HepG2 (cell line): ENCODE results near the gene PSMC3IP. TPM values are rescaled to one million over a fixed set of nuclear protein-coding genes. Genes with fewer than 3 reads are reported as not detected.

Experiments used
- ATF5 ChIP-seq: sonication (generic); formaldehyde crosslinking; IDR thresholded peaks from 2 replicates; pipeline ENCODE4 v1.4.0; 2020; ENCODE audit warnings: mild to moderate bottlenecking, low read depth, missing genetic modification reagents
- BRD4 ChIP-seq: sonication (generic); formaldehyde crosslinking; IDR thresholded peaks from 2 replicates; pipeline ENCODE4 v1.4.0; 2020; ENCODE audit warnings: missing genetic modification reagents
- FOXC1 ChIP-seq: sonication (generic); formaldehyde crosslinking; IDR thresholded peaks from 2 replicates; pipeline ENCODE4 v1.8.0; 2022; ENCODE audit warnings: mild to moderate bottlenecking, missing genetic modification reagents, borderline replicate concordance
- FOXM1 ChIP-seq: sonication (generic); formaldehyde crosslinking; IDR thresholded peaks from 2 replicates; pipeline ENCODE4 v1.5.0; 2020; ENCODE audit warnings: missing genetic modification reagents
- GABPA ChIP-seq, 2 experiments: IDR thresholded peaks; 2 replicates each; pipeline ENCODE4 v1.6.1; 2011 to 2016; ENCODE audit warnings: low read depth in 2 of 2, low read length in 1 of 2, missing biosample characterization in 1 of 2, missing genetic modification characterization in 1 of 2
- GPBP1L1 ChIP-seq: sonication (generic); formaldehyde crosslinking; IDR thresholded peaks from 2 replicates; pipeline ENCODE4 v1.5.0; 2020; ENCODE audit warnings: mild to moderate bottlenecking, missing genetic modification reagents
- HIVEP1 ChIP-seq: sonication (generic); formaldehyde crosslinking; IDR thresholded peaks from 2 replicates; pipeline ENCODE4 v1.4.0; 2020; ENCODE audit warnings: mild to moderate bottlenecking, missing genetic modification reagents
- KLF16 ChIP-seq, 2 experiments: sonication (generic) in 1 of 2; formaldehyde crosslinking in 1 of 2; IDR thresholded peaks; 2 replicates each; pipeline versions ENCODE4 v1.6.1 to v1.8.0; 2016 to 2023; ENCODE audit warnings: missing genetic modification reagents in 2 of 2, missing compliant biosample characterization in 1 of 2
- MYNN ChIP-seq: sonication (generic); formaldehyde crosslinking; IDR thresholded peaks from 2 replicates; pipeline ENCODE4 v1.4.0; 2020; ENCODE audit warnings: mild to moderate bottlenecking, low read depth, missing genetic modification reagents
- PHF5A ChIP-seq: IDR thresholded peaks from one replicate; pipeline ENCODE4 v1.6.1; 2018; ENCODE audit warnings: low read depth, missing genetic modification reagents; ENCODE audit not compliant: unreplicated experiment
- RFXAP ChIP-seq: sonication (generic); formaldehyde crosslinking; IDR thresholded peaks from 2 replicates; pipeline ENCODE4 v1.4.0; 2020; ENCODE audit warnings: missing genetic modification reagents, borderline replicate concordance
- RXRB ChIP-seq: IDR thresholded peaks from 2 replicates; pipeline ENCODE4 v1.6.1; 2016; ENCODE audit warnings: borderline replicate concordance, missing genetic modification reagents, missing compliant biosample characterization
- SPEN ChIP-seq: sonication (generic); formaldehyde crosslinking; IDR thresholded peaks from 2 replicates; pipeline ENCODE4 v1.5.1; 2020; ENCODE audit warnings: low read depth, mild to moderate bottlenecking, missing genetic modification reagents
- SYNCRIP ChIP-seq: fragments of 200-400 bp; formaldehyde crosslinking; IDR thresholded peaks from 2 replicates; pipeline ENCODE4 v1.6.1; 2018; ENCODE audit warnings: mild to moderate bottlenecking, low read depth, low read length; ENCODE audit not compliant: insufficient read depth
- TAF1 ChIP-seq: sonication (generic); formaldehyde crosslinking; IDR thresholded peaks from 2 replicates; pipeline ENCODE4 v1.4.0; 2020; ENCODE audit warnings: missing genetic modification reagents
- ZKSCAN8 ChIP-seq: IDR thresholded peaks from 2 replicates; pipeline ENCODE4 v1.6.1; 2016; ENCODE audit warnings: borderline replicate concordance, missing genetic modification reagents, missing compliant biosample characterization
- ZNF18 ChIP-seq: sonication (generic); formaldehyde crosslinking; IDR thresholded peaks from 2 replicates; pipeline ENCODE4 v1.8.0; 2022; ENCODE audit warnings: mild to moderate bottlenecking, missing genetic modification reagents; ENCODE audit not compliant: insufficient replicate concordance
- ZNF333 ChIP-seq: sonication (generic); formaldehyde crosslinking; IDR thresholded peaks from 2 replicates; pipeline ENCODE4 v1.4.0; 2020; ENCODE audit warnings: mild to moderate bottlenecking, missing genetic modification reagents, borderline replicate concordance
- ZNF496 ChIP-seq: sonication (generic); formaldehyde crosslinking; IDR thresholded peaks from 2 replicates; pipeline ENCODE4 v1.8.1; 2023; ENCODE audit warnings: mild to moderate bottlenecking, moderate library complexity, missing genetic modification reagents; ENCODE audit not compliant: insufficient replicate concordance
- ZNF503 ChIP-seq: sonication (generic); formaldehyde crosslinking; IDR thresholded peaks from 2 replicates; pipeline ENCODE4 v1.4.0; 2020; ENCODE audit warnings: missing genetic modification reagents
- ZNF563 ChIP-seq: sonication (generic); formaldehyde crosslinking; IDR thresholded peaks from 2 replicates; pipeline ENCODE4 v1.8.0; 2022; ENCODE audit warnings: mild to moderate bottlenecking, moderate library complexity, missing genetic modification reagents
- ZNF674 ChIP-seq: sonication (generic); formaldehyde crosslinking; IDR thresholded peaks from 2 replicates; pipeline ENCODE4 v1.5.0; 2020; ENCODE audit warnings: low read depth, mild to moderate bottlenecking, missing genetic modification reagents
- ZNF776 ChIP-seq: sonication (generic); formaldehyde crosslinking; IDR thresholded peaks from 2 replicates; pipeline ENCODE4 v1.4.0; 2020; ENCODE audit warnings: mild to moderate bottlenecking, missing genetic modification reagents
- polyA plus RNA-seq, 8 experiments: library from polyadenylated mRNA; depleted of rRNA in 3 of 8; stranded (reverse) in 7 of 8; unstranded in 1 of 8; fragments of >200 nt; fragmentation: Illumina TruSeq in 4 of 8; extraction: Trizol in 4 of 8; gene quantifications; 2 replicates each; pipeline versions ENCODE4 v1.2.1 to v1.2.3, GENCODE V29; 2011 to 2016; ENCODE audit warnings: low read depth in 4 of 8, missing spikeins in 1 of 8, mixed read lengths in 1 of 8; ENCODE audit not compliant: insufficient read depth in 1 of 8
- total RNA-seq, 5 experiments: library from RNA; depleted of rRNA; stranded (reverse); fragments of >200 nt; fragmentation: Illumina TruSeq; extraction: Trizol; gene quantifications; 2 replicates each; pipeline ENCODE4 v1.2.3, GENCODE V29; 2016; ENCODE audit warnings: low read depth in 1 of 5

Gene PSMC3IP
- total and polyA plus RNA-seq, 2 of the 13 experiments (the other 11 are each of a cell fraction or from before 2014, with no cell fraction given): 6.5 to 22.4 TPM

GRCh38 chr17:42541041-42541833 is 36.3 kb downstream of the PSMC3IP start (continued):
- TF ChIP-seq GPBP1L1: no peak
- TF ChIP-seq MYNN (CRISPR knock-in tag): peak; percentile 93
- TF ChIP-seq HIVEP1 (CRISPR knock-in tag): peak; percentile 39; the same call in 1 of the 2 replicates
- TF ChIP-seq GABPA (IDR thresholded peaks at IDR 0.05; ENCODE audit: low read depth, low read length): no peak
- TF ChIP-seq GABPA (CRISPR knock-in tag; IDR thresholded peaks at IDR 0.05; ENCODE audit: low read depth): peak; percentile 74
- no peak for TF ChIP-seq RFXAP (CRISPR knock-in tag)
- no peak for TF ChIP-seq ZNF776 (CRISPR knock-in tag)
- TF ChIP-seq KLF16 (CRISPR knock-in tag; IDR thresholded peaks at IDR 0.05): peak; percentile 39 to 68; a peak in 2 of 4 replicates
- TF ChIP-seq ATF5 (CRISPR knock-in tag): no peak
- TF ChIP-seq ZNF18 (CRISPR knock-in tag): peak; percentile 98
- 0 out of 2 replicates have a peak, but pooled peaks have one; percentile 19 for TF ChIP-seq BRD4 (CRISPR knock-in tag)
- TF ChIP-seq ZNF333: peak; percentile 21; the same call in 1 of the 2 replicates
- TF ChIP-seq ZNF563: peak; percentile 75; the same call in 1 of the 2 replicates
- TF ChIP-seq PHF5A: peak; percentile 77
- no peak for TF ChIP-seq FOXC1 (CRISPR knock-in tag)
- TF ChIP-seq ZKSCAN8 (CRISPR knock-in tag): peak; percentile 72; the same call in 1 of the 2 replicates
- TF ChIP-seq RXRB: peak; percentile 94
- TF ChIP-seq ZNF503 (CRISPR knock-in tag): no peak
- TF ChIP-seq SYNCRIP: no peak
- no peak for TF ChIP-seq ZNF674 (CRISPR knock-in tag)
- peak; percentile 42; the same call in 1 of the 2 replicates for TF ChIP-seq TAF1 (CRISPR knock-in tag)
- TF ChIP-seq SPEN (CRISPR knock-in tag): peak; percentile 85
- TF ChIP-seq ZNF496: no peak
- TF ChIP-seq FOXM1 (CRISPR knock-in tag): no peak
